Glomerular visceral epithelial cell (primary cell): ENCODE data around the gene TBX1.

Source experiments
- DNase-seq: peaks from one replicate; pipeline ENCODE4 v3.0.0-alpha.2; 2016; ENCODE audit errors: extremely low spot score

Gene TBX1

DNA sequence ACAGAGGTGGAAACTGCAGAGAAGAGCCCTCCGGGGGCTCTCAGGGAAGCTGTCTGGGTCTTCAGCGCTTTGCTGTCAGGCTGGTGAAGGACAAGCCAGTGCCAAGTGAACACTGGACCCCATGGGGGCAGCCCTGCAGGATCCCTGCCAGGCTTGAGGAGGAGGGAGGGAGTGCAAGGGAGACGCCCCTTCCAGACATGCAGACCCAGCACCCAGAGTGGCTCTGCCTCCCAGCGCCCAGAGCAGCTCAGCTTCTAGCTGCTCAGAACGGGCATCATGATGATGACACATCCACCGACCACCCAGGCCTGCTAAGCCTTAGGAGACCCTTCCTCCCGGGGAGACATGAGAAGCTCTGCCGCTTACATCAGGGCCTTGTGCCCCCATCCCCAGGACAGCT lies 39.7 kb downstream of the TBX1 start:
- DNase-seq: no peak

DNA sequence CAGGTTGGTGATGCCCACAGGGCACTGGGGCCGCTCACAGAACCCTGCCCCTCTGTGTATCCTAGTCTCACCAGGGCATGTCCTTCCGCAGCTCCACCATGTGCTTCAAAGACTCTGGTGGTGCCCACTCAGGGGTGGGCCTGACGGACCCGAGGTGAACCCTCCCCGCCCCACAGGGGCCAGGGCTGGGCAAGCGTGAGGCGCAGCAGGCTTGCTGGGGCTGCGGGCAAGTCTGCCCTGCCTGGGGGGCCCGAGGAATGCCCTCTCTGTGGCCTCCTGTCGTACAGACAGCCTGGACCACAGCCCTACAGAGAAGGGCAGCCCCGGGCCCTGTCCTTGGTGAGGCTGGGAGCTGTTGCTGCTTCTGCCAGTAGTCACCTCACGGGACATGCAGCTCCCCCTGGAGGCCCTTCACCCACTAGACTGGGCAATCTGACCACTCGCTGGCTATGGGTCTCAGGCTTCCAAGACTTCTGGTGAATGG lies 40.2 kb downstream of the TBX1 start:
- no peak for DNase-seq

DNA sequence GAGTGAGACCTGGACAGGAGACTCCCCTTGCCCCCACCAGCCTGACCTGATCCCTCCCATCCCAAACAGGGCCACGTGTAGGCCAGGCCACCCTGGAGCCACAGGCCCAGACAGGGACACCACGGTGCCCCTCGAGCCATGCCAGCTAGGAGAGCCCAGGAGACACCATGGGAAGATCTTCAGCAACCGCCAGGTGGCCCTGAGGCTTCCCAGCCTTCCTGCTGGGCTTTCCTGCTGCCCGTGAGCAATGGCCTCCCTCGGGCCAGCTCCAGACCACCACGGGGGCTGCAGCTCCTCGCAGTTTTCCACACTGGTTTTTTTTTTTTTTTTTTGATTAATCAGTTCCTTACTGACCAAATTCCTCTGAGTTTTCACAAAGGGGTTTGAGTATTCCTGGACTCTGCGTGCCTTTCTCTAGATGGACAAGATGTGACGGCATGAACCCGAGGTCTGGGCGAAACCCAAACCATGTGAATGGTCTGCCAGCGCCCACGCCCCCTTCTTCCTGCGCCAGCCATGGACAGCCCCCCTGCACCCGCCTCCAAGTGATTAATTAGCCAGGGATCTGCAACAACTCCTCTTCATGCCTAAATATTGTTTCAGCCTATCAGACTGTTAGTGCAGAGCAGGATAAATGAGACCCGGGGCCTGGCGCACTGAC lies 40.9 kb downstream of the TBX1 start:
- no peak for DNase-seq

DNA sequence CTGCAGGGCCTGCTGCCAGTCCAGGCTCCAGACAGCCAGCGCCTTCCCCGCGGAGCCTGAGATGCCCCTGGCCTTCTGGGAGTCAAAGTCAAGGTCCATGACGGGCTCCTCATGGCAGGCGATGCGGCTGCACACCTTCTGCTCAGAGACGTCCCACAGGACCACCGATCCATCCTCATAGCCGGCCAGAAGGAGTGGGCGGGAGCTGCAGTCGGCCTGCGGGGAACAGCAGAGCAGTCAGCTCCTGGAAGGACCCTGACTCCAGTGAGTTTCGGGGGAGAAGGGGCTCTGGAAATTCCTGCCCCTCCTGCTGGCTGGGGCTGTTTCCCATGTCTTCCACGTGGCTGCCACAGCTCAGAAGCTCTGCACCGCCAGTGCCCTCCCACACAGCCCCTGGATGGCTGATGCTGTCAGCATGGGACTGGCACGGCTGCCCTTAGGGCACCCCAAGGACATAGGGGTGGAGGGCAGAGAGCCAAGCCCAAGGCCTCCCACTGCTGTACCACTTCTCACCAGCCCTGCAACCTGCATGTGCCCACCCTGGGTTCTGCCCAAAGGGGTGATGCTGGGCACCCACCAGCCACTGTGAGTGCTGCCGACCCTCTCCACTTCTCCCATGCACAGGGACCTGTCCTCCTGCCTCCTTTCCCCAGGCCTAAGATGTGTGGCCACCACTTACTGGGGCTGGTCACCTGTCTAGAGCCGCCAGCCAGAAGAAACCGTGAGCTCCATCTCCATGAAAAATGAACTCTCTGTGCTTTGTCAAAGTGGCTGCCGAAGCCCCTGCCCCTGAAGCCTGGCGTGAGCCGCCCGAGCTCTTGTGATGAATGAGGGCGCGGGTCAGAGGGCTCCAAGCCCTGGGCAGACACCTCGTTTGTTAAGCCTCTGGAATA lies 41.7 kb downstream of the TBX1 start:
- DNase-seq: no peak

DNA sequence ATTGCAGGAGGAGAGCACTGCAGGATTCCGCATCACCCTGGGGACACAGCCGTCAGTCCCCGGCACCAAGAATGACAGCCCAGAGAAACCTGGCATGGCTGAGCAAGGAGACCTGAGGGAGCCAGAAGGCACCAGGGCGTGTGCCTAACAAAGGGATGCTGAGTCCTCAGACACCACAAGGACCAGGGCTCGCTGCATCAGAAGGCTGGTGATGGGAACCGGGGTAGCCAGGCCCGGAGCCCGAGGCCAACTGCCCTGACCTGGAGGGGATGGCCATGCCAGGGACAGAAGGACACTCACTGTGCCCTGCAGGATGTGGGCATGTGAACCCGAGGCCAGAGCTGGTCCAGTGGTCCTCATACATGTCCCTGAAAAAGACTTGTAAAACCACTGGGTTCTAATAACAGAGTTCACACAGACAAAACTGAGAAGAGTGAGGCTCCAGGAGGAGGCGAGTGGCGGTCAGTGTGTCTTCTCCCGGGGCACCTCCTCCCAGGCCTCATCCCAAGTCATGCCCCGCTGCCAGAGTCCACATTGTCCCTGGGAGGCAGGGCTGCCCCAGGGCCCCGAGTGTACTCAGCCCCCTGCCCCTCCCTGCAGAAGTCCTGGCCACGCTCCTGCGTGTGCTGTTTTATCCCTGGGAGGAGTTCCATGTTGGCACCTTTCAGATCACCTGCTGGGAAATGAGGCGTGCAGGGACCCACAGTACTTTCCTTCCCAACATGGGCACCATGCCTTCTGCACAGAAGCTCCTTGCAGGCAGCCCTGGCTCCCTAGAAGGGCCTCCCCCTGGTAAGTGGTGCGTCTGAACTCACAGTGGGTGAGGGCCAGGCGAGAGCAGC lies 42.5 kb downstream of the TBX1 start:
- no peak for DNase-seq

DNA sequence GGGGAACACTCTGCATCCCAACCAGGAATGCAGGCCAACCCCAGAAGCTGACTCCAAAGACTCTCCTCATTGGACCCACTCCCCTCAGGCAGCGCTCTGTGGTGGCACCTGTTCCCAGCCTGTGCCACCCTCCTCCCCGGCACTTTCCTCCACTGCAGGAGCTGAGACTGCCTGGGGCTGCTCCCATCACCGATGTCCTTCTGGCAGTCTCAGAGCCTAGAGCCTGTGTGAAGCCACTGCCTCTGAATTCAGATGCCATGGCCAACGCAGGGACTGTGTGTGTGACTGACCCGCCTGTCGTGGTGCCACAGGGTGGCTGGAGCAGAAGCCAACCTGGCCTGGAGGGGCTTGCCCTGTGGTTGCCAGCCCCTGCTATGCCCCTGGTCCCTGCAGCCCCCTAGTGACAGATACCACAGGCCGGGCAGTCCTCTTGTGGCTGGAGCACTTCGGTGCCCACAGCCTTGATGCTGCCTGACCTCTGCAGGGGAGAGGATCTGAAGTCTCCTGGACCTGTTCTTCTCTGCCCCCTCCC lies 43.2 kb downstream of the TBX1 start:
- DNase-seq: no peak

DNA sequence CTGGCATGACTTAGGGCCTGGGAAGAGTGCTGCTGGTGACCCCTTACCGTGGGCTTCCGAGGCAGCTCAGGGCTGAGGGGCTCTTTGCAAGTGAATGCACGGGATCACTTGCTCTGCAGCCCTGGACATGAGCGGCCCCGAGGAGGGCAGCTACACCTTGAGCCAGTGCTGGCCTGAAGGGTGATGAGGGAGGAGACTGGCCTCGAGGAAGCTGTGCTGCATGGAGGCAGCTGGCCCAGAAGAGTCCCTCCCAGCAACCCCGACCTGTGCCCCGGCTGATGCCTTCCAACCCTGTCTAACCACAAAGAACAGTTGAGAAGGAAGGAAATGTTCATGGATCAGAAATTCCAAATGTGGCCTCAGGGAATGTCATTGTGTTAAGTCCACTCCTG lies 45.2 kb downstream of the TBX1 start:
- no peak for DNase-seq

DNA sequence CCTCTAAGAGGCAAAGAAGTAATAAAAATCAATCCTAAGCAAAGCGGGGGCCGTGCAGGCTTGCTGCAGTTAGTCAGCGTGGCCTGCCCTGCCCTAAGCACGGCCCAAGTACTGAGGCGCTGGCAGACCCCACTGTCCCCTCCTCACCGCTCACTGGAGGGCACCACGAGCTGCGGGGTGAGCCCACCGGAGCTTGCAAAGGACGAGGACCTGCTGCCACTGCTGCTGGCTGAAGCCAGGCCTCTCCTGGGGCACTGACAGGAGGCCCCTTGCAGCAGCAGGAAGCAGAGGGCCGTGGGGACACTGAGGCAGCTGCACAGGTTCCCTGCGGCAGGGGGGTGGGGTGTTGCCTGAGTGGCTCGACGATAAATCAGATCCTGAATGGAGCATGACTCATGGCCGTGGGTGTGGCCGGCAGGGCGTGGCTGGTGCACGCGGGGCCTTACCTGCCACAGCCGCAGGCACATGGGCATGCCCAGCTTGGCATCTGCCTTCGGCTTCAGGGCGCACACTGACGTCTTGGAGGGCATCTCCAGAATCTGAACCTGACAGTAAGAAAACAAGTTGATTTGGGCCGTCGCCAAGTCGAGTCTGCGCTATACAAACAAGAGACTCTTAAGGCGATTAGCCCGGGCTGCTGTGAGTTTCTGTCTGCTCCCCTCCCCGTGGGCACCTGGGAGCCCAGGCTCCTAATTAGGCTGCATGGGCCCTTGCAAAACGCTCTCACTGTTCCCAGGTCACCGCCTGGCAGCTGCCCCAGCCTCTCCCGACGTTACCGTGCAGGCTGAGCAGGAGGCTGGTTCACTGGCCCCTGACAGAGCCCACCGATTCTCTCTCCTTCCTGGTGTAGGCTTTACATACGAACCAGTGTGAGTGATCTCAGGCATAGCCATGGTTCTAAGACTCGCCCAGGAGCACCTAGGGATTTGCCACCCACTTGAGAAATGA lies 45.9 kb downstream of the TBX1 start:
- DNase-seq: no peak

DNA sequence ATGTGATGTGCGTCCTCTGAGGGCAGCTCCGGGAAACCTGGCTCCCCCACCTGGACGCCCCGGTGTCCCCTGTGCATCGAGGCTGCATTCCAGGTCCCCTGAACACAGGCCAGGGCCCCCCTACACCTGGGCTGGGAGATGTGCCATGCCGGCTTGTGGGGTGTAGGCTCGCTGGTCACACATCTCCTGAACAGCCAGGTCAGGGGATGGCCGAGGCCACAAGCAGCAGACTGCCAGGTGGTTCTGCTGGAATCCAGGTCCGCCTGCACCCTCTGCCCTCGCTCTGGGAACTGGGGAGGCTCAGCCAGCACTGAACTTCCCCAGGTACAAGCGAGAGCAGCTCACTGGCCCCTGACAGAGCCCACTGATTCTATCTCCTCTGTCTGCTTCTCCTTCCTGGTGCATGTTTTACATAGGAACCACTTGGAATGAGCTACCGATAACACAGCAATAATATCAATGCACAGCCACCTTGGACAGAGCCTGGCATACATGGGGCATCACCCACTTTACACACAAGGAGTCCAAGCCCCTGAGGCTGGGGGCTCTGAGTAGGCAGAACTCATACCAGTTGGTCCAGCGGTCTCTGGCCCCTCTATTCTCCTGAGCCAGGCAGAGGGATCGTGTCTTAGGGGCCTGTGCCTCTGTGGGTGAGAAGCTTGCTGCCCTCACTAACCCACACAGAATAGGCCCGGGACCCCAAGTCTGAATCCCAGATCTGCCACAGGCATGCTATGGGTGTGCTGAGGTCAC lies 46.8 kb downstream of the TBX1 start:
- DNase-seq: no peak

DNA sequence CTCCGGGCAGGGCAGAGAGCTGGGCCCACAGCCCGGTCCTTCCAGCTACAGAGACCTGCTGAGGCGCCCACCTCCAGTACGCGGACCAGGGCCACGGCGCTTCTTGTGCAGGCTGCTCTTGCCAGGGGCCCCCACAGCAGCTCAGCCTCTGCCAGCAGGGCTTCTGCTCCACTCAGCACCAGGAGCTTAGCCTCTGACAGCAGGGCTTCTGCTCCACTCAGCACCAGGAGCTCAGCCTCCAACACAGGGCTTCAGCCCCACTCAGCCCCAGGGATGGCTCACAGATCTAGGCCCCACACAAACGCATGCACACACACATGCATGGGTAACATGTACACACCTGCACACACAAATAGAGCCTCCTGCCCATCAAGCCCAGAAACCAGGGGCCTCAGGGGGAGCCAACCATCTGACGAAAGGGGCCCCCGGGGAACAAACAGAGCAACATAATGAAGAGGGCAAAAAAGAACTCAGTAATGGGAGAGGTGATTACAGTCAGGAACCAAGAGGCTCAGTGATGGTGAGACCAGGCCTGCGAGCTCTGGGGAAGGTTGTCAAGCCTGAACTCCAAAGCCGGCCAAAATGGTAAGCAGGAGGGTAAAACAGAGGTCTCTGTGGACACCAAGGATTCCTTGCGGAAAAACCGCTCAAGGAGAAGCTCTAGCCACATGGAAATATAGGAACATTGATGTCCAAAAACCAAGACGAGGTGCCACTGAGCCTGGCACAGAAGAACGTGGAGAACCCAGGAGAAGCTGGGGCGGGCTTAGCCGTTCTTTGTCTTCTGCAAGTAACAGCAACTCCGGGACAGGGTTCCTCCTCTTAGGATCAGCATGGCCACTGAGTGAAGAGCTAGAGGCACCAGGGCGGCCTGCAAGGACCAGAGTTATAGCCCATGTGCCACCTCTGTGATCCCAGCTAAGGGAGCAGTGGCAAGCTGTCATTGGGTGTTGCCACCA lies 47.6 kb downstream of the TBX1 start:
- no peak for DNase-seq

DNA sequence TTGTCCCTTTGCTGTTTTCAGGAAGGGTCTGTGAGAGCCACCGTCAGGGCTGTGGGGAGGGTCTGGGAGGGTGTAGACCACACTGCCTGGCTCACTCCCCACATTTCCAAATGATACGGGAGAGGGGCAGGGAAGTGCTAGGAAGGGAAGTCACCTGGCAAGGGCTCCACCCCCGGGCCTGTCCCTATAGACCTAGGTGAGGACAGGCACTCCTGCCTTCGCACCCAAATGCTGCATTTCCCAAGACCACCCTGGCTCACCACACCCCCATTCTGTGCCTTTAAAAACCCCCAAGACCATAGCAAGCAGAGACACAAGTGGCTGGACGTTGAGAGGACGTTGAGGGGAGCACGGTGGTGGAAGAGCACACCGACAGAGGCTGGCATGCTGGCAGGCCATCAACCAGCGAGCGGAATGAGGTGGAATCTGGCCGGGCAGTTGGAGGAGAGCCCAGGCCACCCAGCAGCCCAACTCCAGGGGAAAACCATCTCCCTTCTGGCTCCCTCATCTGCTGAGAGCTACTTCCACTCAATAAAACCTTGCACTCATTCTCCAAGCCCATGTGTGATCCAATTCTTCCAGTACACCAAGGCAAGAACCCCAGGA lies 48.4 kb downstream of the TBX1 start:
- no peak for DNase-seq

DNA sequence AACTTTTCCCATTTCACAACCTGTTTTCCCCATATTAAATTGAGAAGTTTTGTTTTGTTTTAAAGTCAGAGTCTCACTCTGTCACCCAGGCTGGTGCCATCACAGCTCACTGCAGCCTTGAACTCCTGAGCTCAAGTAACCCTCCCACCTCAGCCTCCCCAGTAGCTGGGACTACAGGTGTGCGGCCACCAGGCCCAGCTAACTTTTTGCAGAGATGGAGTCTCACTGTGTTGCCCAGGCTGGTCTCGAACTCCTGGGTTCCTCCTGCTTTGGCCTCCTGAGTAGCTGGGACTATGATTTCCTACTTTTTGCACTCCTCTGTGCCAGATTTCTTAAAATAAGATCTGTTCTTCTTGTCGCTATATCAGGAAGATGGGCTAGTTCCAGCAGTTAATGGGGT lies 49.2 kb downstream of the TBX1 start:
- DNase-seq: no peak

DNA sequence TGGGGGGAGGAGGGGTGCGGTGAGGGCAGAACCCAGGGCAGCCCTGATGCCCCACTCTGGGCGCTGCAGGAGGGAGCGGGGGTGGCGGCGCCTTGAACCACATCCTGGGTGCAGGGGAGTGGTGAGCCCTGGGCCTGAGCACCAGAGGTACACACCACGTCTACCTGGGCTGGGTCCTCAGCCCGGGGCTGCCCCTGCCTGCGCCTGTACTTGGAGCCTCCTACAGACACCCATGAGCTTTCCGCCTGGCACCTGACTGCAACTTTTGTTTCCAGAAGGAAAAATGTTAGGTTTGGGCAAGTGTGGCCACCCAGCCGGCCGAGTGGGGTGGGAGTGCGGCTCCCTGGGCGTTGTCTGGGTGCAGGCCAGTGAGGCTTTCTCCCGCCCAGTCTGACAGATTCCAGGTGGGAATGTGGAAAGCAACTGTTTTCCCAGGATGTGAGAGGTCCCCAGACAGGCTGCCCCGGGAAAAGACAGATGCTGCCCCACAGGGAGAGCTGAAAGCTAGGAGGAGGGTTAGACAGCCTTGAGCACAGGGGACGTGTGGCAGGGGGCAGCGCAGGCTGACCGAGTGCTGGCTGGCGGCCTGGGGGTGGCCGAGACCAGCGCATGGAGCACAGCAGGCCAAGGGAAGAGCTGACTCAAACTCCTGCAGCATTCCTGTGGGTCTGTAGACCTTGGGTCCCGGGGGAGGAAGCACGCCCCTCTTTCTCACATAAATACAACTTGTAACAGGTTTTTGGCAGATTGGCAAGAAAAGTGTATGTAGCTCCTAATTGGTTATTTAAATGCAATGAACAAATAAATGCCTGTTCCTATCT lies 50.0 kb downstream of the TBX1 start:
- DNase-seq: no peak

DNA sequence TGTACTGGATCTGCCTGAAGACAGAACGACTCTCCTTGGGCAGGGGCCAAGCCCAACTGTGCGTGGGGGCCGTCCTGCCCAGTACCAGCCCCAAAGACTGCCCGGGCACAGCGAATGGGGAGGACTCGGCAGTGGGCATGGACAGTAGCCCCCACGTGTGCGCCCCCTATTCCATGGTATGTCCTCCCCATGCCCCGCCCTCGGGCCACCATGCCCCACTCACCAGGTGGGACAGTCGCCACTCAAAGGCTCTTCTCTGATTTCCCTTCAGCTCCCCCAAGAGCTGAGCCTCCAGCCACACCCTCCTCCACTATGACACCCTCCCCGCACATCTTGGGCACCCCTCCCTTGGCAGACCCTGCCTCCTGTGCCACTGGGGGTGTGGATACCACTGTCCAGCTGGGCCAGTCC lies 50.6 kb downstream of the TBX1 start:
- DNase-seq: no peak

DNA sequence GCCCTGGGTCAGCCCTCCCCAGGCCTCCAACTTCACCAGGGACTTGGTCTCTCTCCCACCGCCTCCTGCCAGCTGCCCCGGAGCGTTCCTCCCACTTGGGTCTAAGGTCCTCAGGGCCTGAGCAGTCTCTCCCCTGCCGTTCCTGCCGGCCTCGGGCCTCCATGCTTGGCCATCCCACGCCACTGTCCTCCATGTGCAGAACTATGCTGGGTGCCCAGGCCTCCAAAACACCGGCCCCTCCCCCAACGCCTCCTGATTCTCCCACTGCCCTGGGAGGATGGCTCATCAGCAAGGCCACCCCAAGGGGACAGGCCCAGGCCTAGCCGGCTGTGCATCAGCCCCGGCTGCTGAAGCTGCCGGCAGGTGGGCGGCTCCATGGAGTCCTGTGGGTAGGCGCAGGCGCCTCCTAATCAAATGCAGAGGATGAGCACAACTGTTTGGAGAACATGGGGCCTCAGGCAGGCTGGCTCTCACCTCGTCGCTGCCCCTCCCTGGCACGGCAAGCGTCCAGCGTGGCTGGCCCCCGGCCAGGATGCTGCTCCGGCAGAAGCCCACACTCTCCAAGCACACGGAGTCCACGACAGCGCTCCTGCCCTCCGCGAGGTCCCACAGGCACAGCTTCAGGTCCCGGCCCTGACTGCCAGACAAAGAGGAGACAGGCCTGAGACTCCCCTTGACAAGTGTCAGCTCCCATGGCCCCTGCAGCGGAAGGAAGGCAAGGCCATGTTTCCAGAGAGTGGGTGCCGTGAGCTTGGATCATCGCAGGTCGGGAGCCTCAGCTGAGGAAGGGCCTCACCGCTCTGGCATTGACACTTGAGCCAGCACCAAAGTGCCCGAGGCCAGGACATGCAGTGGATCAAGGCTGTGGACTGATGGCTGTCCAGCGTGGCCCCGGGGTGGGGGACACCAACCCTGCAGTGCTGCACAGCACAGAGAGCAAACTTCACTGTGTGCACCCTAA lies 51.5 kb downstream of the TBX1 start:
- no peak for DNase-seq

DNA sequence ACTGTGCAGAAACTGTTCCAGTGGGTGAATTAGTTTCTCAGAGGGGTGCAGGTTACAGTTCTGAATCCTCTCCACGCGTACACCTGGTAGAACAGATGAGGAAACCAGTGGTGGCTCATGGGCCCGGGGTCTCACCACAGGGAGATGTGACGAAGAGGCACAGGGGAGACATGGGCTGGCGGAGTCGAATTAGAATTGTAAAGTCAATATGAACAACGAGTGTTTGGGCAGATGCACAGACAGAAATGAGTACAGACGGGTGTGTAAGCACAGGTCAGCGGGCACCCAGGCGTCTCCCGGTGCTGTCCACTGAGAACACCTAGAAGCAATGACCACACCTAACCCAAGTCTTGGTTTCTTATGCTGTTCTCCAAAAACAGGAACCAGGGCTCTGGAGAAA lies 52.3 kb downstream of the TBX1 start:
- no peak for DNase-seq

DNA sequence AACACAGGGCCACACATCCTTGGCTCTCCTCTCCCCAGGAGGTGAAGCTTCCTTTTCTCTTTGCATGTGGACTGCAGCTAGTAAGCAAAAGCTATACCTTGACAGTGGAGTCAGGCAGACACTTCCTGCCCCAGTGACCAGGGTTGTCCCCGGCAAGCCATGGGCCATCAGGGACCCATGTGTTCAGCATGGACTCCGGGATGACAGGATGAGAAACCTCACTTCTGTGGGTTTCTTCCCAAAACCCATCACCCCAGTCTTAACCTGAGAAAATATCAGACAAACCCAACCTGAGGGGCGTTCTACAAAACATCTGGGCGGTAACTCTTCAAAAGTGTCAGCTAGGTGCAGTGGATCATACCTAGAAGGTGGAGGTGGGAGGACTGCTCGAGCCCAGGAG lies 53.9 kb downstream of the TBX1 start:
- DNase-seq: no peak
